ENCODE results near the gene PSD. TPM values are rescaled to one million over a fixed set of nuclear protein-coding genes. Genes with fewer than 3 reads are reported as not detected.

Gene PSD
- total and polyA plus RNA-seq, 2 donors (not counting 3 experiments of a cell fraction or from before 2014, with no cell fraction given) = 0.10 to 0.40 TPM

- CTCF ChIA-PET = interaction anchor here (2.4 to 9.2 kb wide), 3 partner anchors 87 to 191 kb away, joined by 23 to 168 read pairs (median 44); no protein-coding TSS in a partner anchor
- POLR2A ChIA-PET = no interaction called here
- Histone ChIP-seq H3K27me3 (ENCODE audit: control insufficient read depth in 2 of 2, insufficient read depth in 2 of 2, low read length in 2 of 2) (peaks cover 6% of the 10 kb centered on the region in 2 experiments), H3K4me1 (ENCODE audit: control insufficient read depth, extremely low read depth, insufficient read depth, low read length) (peaks cover 14% of the 10 kb centered on the region), H3K79me2 (ENCODE audit: control insufficient read depth, insufficient read depth, low read length) (no peaks in the 10 kb centered on the region), H2AFZ (ENCODE audit: low read depth, low read length) (no peak overlapping the region), H3K9me1 (replicated peaks; ENCODE audit: control insufficient read depth, extremely low read depth, insufficient read depth, low read length) (no peaks in the 10 kb centered on the region), H3K9ac (replicated peaks; ENCODE audit: extremely low read depth, insufficient read depth, low read length) (no peak overlapping the region), H3K9me3 (replicated peaks; ENCODE audit: control insufficient read depth, insufficient read depth, low read length) (no peaks in the 10 kb centered on the region), H3K4me3 (replicated peaks in 1 of 3; ENCODE audit: insufficient read depth in 1 of 3, low read depth in 1 of 3, low read length in 3 of 3) (no peak overlapping the region), H3K4me2 (ENCODE audit: insufficient read depth, low read length) (no peak overlapping the region), H3K36me3 (ENCODE audit: control insufficient read depth in 2 of 2, extremely low read depth in 1 of 2, insufficient read depth in 2 of 2, low read length in 2 of 2) (peaks cover 0 to 3% of the 10 kb centered on the region in 2 experiments), H4K20me1 (replicated peaks; ENCODE audit: control insufficient read depth, extremely low read depth, insufficient read depth, low read length) (no peaks in the 10 kb centered on the region), H3K27ac (ENCODE audit: insufficient read depth, low read depth, low read length) (no peak overlapping the region)
- dilution Hi-C loops (cut with MboI; ENCODE audit: extremely low pct_ligation_motif_present, low sequenced_read_pairs) (no loop called here), intact Hi-C loops (cut with micrococcal nuclease) (no loop called here)
- FAIRE-seq (no peak), DNase-seq (ENCODE audit: low read depth, low spot score) (no peak)
- BruUV-seq (replicated peaks) = no TSS peak
- TF ChIP-seq POLR2AphosphoS5 (IDR thresholded peaks at IDR 0.05; ENCODE audit: insufficient read depth, low read depth, low read length) = no peak
- TF ChIP-seq FOS (IDR thresholded peaks at IDR 0.05; ENCODE audit: borderline replicate concordance, insufficient read depth, low read length) = no peak
- TF ChIP-seq JUN (IDR thresholded peaks at IDR 0.05; ENCODE audit: borderline replicate concordance, insufficient read depth, insufficient read length, low read depth) = no peak
- no peak for TF ChIP-seq MYC (IDR thresholded peaks at IDR 0.05; ENCODE audit: low read depth, low read length)
- TF ChIP-seq POLR2A (IDR thresholded peaks at IDR 0.05; ENCODE audit: low read depth, low read length) = no peak
These were observed 26.3 kb downstream of the PSD start for GRCh38 chr10:102392306-102392705.

GRCh38 chr10:102389894-102390293 lies 28.7 kb downstream of the PSD start:
- intact Hi-C loops (cut with micrococcal nuclease) = no loop called here
- FAIRE-seq (no peak), DNase-seq (ENCODE audit: low read depth, low spot score) (no peak)
- ChIA-PET POLR2A (interaction anchor here (0.7 kb wide), 1 partner anchor 203 kb away, joined by 5 read pairs; no protein-coding TSS in a partner anchor), CTCF (interaction anchor here (1.5 to 1.7 kb wide), 3 partner anchors 9 to 190 kb away, joined by 3 to 6 read pairs (median 5); no protein-coding TSS in a partner anchor)
- H3K36me3 ChIP-seq (ENCODE audit: control insufficient read depth in 2 of 2, extremely low read depth in 1 of 2, insufficient read depth in 2 of 2, low read length in 2 of 2) = no peaks in the 10 kb centered on the region
- no peak overlapping the region for H3K9ac ChIP-seq (replicated peaks; ENCODE audit: extremely low read depth, insufficient read depth, low read length)
- H3K9me3 ChIP-seq (replicated peaks; ENCODE audit: control insufficient read depth, insufficient read depth, low read length) = no peaks in the 10 kb centered on the region
- no peak overlapping the region for H3K27ac ChIP-seq (ENCODE audit: insufficient read depth, low read depth, low read length)
- no peak overlapping the region for H2AFZ ChIP-seq (ENCODE audit: low read depth, low read length)
- no peaks in the 10 kb centered on the region for H3K9me1 ChIP-seq (replicated peaks; ENCODE audit: control insufficient read depth, extremely low read depth, insufficient read depth, low read length)
- H3K4me2 ChIP-seq (ENCODE audit: insufficient read depth, low read length) = no peak overlapping the region
- peaks cover 7% of the 10 kb centered on the region for H3K4me1 ChIP-seq (ENCODE audit: control insufficient read depth, extremely low read depth, insufficient read depth, low read length)
- H3K4me3 ChIP-seq (replicated peaks in 1 of 3; ENCODE audit: insufficient read depth in 1 of 3, low read depth in 1 of 3, low read length in 3 of 3) = no peak overlapping the region
- BruUV-seq (replicated peaks) = no TSS peak
- no peaks in the 10 kb centered on the region for H3K79me2 ChIP-seq (ENCODE audit: control insufficient read depth, insufficient read depth, low read length)
- H4K20me1 ChIP-seq (replicated peaks; ENCODE audit: control insufficient read depth, extremely low read depth, insufficient read depth, low read length) = no peaks in the 10 kb centered on the region
- dilution Hi-C loops (cut with MboI; ENCODE audit: extremely low pct_ligation_motif_present, low sequenced_read_pairs) = no loop called here
- TF ChIP-seq POLR2AphosphoS5 (IDR thresholded peaks at IDR 0.05; ENCODE audit: insufficient read depth, low read depth, low read length) (no peak), MYC (IDR thresholded peaks at IDR 0.05; ENCODE audit: low read depth, low read length) (no peak)
- TF ChIP-seq, protein P1, sequence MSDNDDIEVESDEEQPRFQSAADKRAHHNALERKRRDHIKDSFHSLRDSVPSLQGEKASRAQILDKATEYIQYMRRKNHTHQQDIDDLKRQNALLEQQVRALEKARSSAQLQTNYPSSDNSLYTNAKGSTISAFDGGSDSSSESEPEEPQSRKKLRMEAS (IDR thresholded peaks at IDR 0.05; ENCODE audit: insufficient read depth, insufficient read length) = no peak
- TF ChIP-seq, protein P2, sequence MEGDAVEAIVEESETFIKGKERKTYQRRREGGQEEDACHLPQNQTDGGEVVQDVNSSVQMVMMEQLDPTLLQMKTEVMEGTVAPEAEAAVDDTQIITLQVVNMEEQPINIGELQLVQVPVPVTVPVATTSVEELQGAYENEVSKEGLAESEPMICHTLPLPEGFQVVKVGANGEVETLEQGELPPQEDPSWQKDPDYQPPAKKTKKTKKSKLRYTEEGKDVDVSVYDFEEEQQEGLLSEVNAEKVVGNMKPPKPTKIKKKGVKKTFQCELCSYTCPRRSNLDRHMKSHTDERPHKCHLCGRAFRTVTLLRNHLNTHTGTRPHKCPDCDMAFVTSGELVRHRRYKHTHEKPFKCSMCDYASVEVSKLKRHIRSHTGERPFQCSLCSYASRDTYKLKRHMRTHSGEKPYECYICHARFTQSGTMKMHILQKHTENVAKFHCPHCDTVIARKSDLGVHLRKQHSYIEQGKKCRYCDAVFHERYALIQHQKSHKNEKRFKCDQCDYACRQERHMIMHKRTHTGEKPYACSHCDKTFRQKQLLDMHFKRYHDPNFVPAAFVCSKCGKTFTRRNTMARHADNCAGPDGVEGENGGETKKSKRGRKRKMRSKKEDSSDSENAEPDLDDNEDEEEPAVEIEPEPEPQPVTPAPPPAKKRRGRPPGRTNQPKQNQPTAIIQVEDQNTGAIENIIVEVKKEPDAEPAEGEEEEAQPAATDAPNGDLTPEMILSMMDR (IDR thresholded peaks at IDR 0.05; ENCODE audit: extremely low read depth in 1 of 2, insufficient read depth in 1 of 2, low read depth in 1 of 2, low read length in 2 of 2) = no peak
- peaks cover 6% of the 10 kb centered on the region in 2 experiments for H3K27me3 ChIP-seq (ENCODE audit: control insufficient read depth in 2 of 2, insufficient read depth in 2 of 2, low read length in 2 of 2)
